Transverse colon (tissue), 4 donors: ENCODE results near the gene STX12.

Experiments used
- CTCF ChIP-seq, 5 experiments: fragments of 200-600 bp in 3 of 5; fragments of 450-650 bp in 2 of 5; sonication (generic) in 3 of 5; IDR thresholded peaks; 1 replicate in 2 of 5; 2 replicates in 3 of 5; pipeline ENCODE4 v1.5.1; 2016 to 2017; ENCODE audit warnings: antibody characterized with exemption in 5 of 5, inconsistent platforms in 3 of 5, mild to moderate bottlenecking in 2 of 5, moderate library complexity in 1 of 5
- POLR2A ChIP-seq: fragments of 450-650 bp; IDR thresholded peaks from one replicate; pipeline ENCODE4 v1.6.1; 2016; ENCODE audit warnings: antibody characterized with exemption, mild to moderate bottlenecking, moderate library complexity
- POLR2AphosphoS5 ChIP-seq, 3 donors: sonication (generic); formaldehyde crosslinking; IDR thresholded peaks; one replicate each; pipeline ENCODE4 v1.6.1; 2016; ENCODE audit warnings: antibody characterized with exemption in 3 of 3

- TF ChIP-seq POLR2AphosphoS5 (IDR thresholded peaks at IDR 0.05) (no peak), CTCF (IDR thresholded peaks at IDR 0.05) (no peak), POLR2A (no peak)
Observed at GRCh38 chr1:27821761-27822315, 48.8 kb downstream of the STX12 start.
